ENCODE data around the gene SLC10A2. TPM values are rescaled to one million over a fixed set of nuclear protein-coding genes. Genes with fewer than 3 reads are reported as not detected.

The SLC10A2 gene
- total RNA-seq, 1 experiment from 2014 or later: not detected

DNA sequence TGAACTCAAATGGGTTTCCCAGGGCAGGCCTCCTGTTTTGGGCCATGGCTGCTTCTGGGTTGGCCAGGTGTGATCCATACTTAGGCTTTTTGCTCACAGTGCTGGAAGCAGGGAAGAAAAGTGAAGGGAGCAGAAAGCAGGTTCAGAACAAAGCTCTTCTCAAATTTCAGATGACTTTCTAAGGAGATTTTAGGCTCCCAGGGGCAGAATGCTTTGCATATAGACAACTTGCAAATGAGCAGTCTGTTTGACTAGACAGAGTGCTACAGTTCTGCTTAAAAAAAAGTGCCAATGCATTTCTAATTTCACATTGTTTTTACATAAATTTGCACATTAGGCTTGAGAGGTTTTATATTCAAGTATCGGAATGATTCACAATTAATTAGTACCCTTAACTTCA, 2.6 kb upstream of the SLC10A2 start:
- Histone ChIP-seq H3K9me3 (replicated peaks) (no peaks in the 10 kb centered on the region), H3K36me3 (no peaks in the 10 kb centered on the region), H3K27ac (no peak overlapping the region), H3K4me3 (no peak overlapping the region), H3K27me3 (no peaks in the 10 kb centered on the region), H3K4me1 (no peaks in the 10 kb centered on the region)
- DNase-seq: no peak

DNA sequence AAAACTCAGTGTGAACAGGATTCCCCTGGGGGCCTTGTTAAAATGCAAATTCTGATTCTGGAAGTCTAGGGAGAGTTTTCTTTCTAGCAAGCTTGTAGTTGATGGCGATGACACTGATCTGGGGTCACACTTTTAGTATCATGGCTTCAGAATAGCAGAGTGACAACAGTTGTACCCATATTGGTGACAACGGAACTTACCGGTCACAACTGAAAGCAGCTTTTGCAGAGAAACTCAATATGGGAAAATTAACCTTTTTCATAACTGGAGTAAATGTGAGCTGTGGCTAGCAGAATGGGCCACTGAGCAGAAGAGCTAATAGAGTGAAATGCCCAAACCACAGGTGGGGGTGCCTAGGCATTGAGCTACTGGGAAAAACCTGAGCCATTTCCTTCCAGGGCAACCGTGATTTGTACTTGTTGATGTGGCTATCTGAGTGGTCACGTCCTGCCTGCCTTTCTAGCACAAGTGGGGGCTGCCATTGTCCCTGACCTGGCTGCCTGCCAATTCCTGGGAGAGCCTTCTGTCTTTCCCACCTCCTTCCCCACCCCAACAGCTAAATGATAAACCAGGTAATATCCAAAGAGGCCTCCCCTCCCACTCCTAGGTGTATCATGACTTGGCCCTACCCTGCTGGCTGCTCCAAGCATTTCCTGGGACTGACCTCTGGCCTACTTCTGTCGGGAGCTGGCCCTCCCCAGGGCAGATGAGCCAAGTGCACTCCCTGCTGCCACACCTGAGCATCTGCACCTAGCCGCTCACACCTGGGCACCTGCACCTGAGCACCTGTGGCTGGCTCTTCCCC, 1.7 kb upstream of the SLC10A2 start:
- Histone ChIP-seq H3K27me3 (no peaks in the 10 kb centered on the region), H3K4me3 (no peak overlapping the region), H3K9me3 (replicated peaks) (no peaks in the 10 kb centered on the region), H3K27ac (no peak overlapping the region), H3K36me3 (no peaks in the 10 kb centered on the region), H3K4me1 (no peaks in the 10 kb centered on the region)
- no peak for DNase-seq

DNA sequence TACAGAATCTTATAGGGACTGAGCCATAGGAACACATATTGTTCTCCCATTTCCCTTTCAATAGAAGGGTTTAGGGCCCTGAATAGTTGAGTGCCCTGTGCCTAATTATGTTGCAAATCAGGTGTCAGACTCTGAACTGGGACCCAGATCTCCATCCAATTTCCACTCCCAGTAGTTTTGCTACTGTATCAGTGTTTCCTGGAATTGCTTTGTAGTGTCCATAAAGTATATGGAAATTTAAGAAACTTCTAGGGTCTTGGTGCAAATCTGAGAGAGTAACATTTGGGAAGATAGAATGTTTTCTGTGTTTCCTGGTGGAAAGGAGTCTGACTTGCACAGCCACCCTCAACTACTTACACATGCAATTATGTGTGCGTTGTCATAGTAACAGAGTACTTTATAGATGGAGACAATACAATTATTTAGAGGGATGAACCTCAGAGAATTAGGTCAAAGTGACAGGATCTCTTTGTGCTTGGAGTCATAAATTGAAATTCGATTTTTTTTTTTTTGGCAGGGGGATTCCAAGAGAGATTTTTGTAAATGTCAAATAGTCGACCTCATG, 646 bp upstream of the SLC10A2 start:
- H3K36me3 ChIP-seq: no peaks in the 10 kb centered on the region
- no peaks in the 10 kb centered on the region for H3K4me1 ChIP-seq
- H3K4me3 ChIP-seq: no peak overlapping the region

DNA sequence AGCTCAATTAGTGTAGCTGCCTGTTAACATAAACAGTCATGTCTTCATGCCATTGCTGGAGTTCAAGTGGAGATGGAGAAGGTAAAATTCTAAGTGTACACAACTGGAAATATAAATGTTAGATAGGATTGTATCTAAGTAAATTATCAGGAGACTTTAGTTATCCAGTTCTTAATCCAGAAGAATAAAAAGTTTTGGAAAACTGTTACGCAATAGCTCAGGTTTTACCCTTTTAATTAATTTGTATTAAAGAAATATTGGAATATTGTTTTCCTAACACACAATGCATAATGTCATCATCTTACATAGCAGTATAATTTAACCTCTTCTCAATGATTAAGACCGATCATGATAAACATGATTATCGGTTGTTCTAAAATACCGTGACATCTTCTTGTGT, 2.8 kb downstream of the SLC10A2 start:
- no peaks in the 10 kb centered on the region for H3K27me3 ChIP-seq
- DNase-seq: no peak
- no peaks in the 10 kb centered on the region for H3K36me3 ChIP-seq
- no peaks in the 10 kb centered on the region for H3K4me1 ChIP-seq
- H3K9me3 ChIP-seq (replicated peaks): no peaks in the 10 kb centered on the region
- no peak overlapping the region for H3K4me3 ChIP-seq
- H3K27ac ChIP-seq: no peak overlapping the region

More for the DNA sequence above, 646 bp upstream of the SLC10A2 start:
- Histone ChIP-seq H3K9me3 (replicated peaks) (no peaks in the 10 kb centered on the region), H3K27ac (no peak overlapping the region), H3K27me3 (no peaks in the 10 kb centered on the region)
- DNase-seq: no peak

DNA sequence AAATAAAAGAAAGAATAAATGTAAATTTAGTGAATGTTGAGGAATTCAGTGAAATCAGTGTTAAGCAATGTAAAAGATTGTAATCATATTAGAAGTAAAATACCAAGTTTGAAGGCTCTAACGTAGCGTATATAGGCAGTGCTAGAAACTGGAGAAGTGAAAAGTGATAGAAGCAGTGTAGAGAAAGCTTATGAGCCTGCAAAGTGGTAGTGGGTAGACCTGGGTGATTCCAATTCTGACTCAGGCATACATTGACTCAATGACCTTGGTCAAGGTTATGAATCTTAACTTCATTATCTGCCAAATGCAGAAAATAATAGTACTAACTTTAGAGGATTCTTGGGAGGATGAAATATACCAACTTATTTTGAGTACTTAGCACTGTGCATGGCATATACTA, 4.1 kb downstream of the SLC10A2 start:
- no peak overlapping the region for H3K4me3 ChIP-seq
- no peaks in the 10 kb centered on the region for H3K27me3 ChIP-seq
- DNase-seq: no peak
- no peaks in the 10 kb centered on the region for H3K4me1 ChIP-seq
- no peaks in the 10 kb centered on the region for H3K9me3 ChIP-seq (replicated peaks)
- H3K36me3 ChIP-seq: no peaks in the 10 kb centered on the region
- H3K27ac ChIP-seq: no peak overlapping the region

DNA sequence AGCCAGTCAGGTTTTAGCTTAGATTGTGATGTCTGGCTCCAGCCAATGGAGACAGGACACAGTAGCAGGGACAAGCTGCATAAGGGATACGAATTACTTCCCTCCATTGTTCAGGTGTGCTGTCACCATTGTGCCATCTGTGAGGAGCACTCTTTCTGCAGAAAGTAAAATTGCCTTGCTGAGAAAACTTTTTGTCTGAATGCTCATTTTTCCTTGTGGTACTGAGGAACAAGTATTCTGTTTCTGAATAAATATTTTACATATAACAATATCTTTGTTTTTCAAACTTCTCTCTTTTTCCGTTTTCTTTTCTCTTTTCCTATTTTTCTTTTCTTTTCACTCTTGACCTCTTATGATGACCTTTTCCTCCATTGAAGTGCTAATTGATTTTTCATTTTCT, 10.2 kb downstream of the SLC10A2 start:
- no peaks in the 10 kb centered on the region for H3K36me3 ChIP-seq

DNA sequence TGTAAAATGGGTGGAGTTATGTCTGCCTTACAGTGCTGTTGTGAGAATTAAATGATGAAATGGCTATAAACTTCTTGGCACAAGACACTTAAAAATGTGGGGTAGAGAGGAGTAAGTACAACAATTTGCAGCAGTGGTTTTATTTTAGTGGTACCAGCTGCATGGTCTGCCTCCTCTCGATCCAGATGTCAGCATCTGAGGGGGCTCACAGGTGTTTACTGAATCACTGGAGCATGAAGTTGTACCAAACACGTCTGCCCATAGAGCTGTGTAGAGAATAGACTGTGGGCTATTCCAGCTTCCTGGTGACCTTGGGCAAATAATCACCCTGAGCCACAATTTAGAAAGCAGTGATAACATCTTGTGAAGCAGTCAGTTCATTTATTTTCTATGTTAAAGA, 11.1 kb downstream of the SLC10A2 start:
- Histone ChIP-seq H3K9me3 (replicated peaks) (no peaks in the 10 kb centered on the region; the same call in 1 of the 2 replicates), H3K4me1 (no peaks in the 10 kb centered on the region), H3K27ac (no peak overlapping the region), H3K36me3 (no peaks in the 10 kb centered on the region), H3K4me3 (no peak overlapping the region), H3K27me3 (no peaks in the 10 kb centered on the region)
- no peak for DNase-seq

More for the DNA sequence above, 10.2 kb downstream of the SLC10A2 start:
- Histone ChIP-seq H3K27ac (no peak overlapping the region), H3K4me1 (no peaks in the 10 kb centered on the region), H3K4me3 (no peak overlapping the region), H3K27me3 (no peaks in the 10 kb centered on the region), H3K9me3 (replicated peaks) (no peaks in the 10 kb centered on the region; the same call in 1 of the 2 replicates)
- DNase-seq: no peak

DNA sequence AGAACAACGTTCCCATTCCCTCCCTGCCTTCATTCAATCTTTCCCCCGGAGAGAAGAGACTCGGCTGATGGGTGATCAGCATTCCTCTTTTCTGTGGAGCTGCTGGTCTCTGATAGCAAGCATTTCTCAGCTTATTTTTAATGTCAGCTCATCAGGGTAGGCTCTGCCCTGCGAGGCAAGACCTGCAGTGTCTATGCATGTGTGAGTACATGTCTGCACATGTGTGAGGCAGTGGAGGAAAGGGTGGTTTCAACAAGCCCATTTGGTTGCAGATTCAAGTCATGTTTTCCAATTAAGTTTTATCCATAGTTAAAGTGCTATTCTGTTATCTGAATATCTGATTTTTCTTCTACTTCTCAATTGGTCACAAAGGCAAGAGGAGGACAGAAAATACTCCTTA, 19.5 kb downstream of the SLC10A2 start:
- no peak overlapping the region for H3K27ac ChIP-seq
- no peaks in the 10 kb centered on the region for H3K4me1 ChIP-seq
- H3K9me3 ChIP-seq (replicated peaks): no peaks in the 10 kb centered on the region
- no peak overlapping the region for H3K4me3 ChIP-seq
- H3K27me3 ChIP-seq: no peaks in the 10 kb centered on the region
- no peaks in the 10 kb centered on the region for H3K36me3 ChIP-seq
- DNase-seq: no peak

DNA sequence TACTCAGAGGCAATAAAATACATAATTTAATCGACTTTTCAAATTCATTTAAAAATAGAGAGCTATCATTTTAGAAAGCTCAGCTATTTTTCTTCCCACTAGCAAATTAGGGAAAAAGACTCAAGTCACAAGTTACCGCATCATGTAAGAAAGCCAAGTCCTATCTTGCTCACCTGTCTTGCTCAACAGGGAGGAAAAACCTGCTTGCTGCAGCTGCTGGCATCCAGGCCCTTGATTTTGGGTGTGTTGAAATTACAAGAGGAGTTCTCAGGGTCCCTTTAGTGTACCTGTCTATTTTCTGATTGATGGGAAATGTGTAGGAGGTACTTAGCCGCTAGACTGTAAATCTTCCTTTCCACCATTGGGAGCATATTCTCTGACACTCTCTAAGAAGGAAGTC, 22.2 kb downstream of the SLC10A2 start:
- Histone ChIP-seq H3K4me1 (no peaks in the 10 kb centered on the region), H3K27me3 (no peaks in the 10 kb centered on the region)

DNA sequence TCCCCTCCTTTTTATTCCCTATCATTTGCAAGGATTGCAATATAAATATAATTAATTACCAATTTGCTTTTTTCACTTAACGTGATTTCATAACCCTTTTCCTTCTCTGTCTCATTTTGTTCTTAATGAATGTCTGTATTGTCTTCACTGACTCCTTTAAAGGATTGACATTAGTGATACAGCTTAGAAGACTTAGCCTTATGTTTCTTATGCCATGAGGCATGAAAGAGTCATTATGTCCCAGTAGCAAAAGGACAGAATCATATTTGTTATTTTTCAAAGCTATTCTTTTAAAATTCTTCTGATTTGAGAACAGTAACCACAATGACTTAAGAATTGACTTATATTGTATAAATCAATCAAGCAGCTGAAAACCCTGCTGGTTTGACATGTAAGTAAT, 26.2 kb downstream of the SLC10A2 start:
- DNase-seq: no peak
- H3K4me1 ChIP-seq: no peaks in the 10 kb centered on the region
- no peak overlapping the region for H3K27ac ChIP-seq
- no peaks in the 10 kb centered on the region for H3K9me3 ChIP-seq (replicated peaks)
- no peaks in the 10 kb centered on the region for H3K36me3 ChIP-seq
- H3K4me3 ChIP-seq: no peak overlapping the region
- H3K27me3 ChIP-seq: no peaks in the 10 kb centered on the region

More for the DNA sequence above, 22.2 kb downstream of the SLC10A2 start:
- no peaks in the 10 kb centered on the region for H3K36me3 ChIP-seq
- no peaks in the 10 kb centered on the region for H3K9me3 ChIP-seq (replicated peaks)
- no peak overlapping the region for H3K27ac ChIP-seq
- DNase-seq: no peak
- H3K4me3 ChIP-seq: no peak overlapping the region

DNA sequence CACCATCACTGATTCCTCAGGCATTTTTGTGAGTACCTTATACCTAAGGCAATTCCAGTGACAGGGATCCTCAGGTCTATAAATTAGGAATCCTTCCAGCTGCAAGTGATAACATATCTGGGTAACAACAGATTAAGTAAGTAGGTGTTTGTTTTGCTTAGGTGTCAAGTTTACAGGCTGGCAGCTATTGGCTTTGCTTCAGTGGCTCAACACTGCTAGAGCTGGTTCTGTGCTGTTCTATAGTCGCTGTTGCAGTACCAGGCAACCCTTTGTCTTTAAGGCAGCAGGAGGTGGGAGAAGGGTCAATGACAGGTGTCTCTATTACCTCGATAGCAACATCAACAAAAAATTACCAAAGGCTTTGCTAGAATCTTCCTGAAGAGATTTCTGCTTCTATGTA, 27.0 kb downstream of the SLC10A2 start:
- Histone ChIP-seq H3K4me1 (no peaks in the 10 kb centered on the region), H3K9me3 (replicated peaks) (no peaks in the 10 kb centered on the region), H3K27ac (no peak overlapping the region), H3K4me3 (no peak overlapping the region), H3K27me3 (no peaks in the 10 kb centered on the region), H3K36me3 (no peaks in the 10 kb centered on the region)
- no peak for DNase-seq

DNA sequence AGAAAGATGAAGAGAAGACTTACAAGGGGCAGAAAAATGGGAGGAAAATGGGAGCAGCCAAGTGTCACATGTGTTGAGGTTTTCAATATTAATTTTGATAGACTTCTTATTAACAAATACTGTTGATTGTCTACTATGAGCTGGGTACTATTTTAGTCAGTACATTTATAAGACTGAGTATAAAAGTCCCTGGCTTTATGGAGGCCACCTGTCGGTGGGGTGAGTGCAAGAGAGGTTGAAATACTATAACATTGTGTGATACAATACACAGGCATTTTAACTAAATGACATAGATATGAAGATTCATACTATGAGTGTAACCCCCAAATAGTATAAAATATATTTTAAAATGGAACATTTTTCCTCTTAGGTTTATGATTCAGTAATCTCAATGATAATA, 29.9 kb downstream of the SLC10A2 start:
- no peak for DNase-seq
- Histone ChIP-seq H3K9me3 (replicated peaks) (no peaks in the 10 kb centered on the region), H3K4me3 (no peak overlapping the region), H3K4me1 (no peaks in the 10 kb centered on the region), H3K27me3 (no peaks in the 10 kb centered on the region), H3K36me3 (no peaks in the 10 kb centered on the region), H3K27ac (no peak overlapping the region)

DNA sequence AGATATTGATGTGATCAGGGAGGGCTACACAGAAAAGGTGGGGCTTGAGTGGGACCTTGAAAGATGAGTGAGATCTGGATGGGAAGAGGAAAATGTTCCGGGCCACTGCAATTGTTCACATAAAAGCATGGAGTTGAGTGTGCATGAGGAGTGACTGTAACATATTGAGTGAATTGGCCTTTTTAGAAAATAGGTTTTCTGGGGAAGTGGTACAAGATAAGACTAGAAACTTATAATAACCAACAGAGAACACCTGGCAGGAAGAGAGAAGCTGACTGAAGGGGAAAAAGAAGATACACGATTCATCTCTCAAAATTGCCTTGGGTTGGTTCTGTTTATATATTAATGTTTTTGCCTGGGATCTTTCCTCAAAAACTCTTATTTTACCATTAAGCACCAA, 32.2 kb downstream of the SLC10A2 start:
- no peaks in the 10 kb centered on the region for H3K9me3 ChIP-seq (replicated peaks)
- H3K4me1 ChIP-seq: no peaks in the 10 kb centered on the region
- no peaks in the 10 kb centered on the region for H3K36me3 ChIP-seq
- H3K27ac ChIP-seq: no peak overlapping the region
- H3K27me3 ChIP-seq: no peaks in the 10 kb centered on the region
- H3K4me3 ChIP-seq: no peak overlapping the region
- no peak for DNase-seq

DNA sequence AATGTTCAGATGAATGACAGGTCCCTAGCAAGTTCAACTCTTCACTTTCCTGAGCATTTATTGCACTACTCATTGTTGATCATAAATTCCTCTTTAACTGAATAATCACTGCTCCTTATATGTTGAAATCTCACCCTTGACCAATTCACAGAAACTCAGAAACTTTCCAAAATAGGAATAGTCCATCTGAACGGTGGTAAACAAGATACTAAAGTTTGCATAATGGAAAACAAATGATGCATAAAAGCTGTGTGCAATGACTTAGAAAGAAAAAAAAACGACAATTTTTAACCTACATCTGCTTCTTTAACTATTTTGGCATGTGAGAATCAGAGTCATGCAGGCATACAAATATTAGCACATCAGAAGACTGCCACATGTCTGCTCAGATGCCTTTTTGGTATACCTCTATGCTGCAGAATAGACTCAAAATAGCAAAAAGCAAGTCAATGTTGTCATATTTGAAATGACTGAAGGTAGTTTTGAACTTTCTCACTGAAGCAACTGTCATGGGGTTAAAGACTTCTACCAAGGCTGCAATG, 34.8 kb downstream of the SLC10A2 start:
- Histone ChIP-seq H3K4me3 (no peak overlapping the region), H3K4me1 (no peaks in the 10 kb centered on the region), H3K36me3 (no peaks in the 10 kb centered on the region), H3K9me3 (replicated peaks) (no peaks in the 10 kb centered on the region), H3K27ac (no peak overlapping the region), H3K27me3 (no peaks in the 10 kb centered on the region)
- DNase-seq: no peak

DNA sequence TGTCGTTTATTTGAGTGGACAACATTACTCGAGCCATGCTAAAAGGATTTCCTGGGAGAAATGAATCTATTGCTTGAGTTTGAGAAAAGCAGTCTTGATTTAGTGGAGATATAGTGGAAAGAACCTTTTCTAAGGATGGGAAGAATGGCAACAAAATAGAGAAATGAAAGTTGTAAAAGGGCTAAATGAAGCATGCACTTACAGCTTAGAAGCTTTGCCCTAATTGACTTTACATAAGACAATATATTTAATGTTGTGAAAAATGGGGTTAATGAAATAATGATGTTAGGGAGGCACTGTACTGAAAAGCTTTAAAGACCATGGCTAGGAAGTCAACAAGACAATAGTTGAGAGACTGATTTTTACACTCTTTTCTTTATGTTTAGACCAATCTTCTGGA, 35.4 kb downstream of the SLC10A2 start:
- Histone ChIP-seq H3K9me3 (replicated peaks) (no peaks in the 10 kb centered on the region), H3K36me3 (no peaks in the 10 kb centered on the region), H3K4me1 (no peaks in the 10 kb centered on the region), H3K27me3 (no peaks in the 10 kb centered on the region), H3K4me3 (no peak overlapping the region), H3K27ac (no peak overlapping the region)
- no peak for DNase-seq

DNA sequence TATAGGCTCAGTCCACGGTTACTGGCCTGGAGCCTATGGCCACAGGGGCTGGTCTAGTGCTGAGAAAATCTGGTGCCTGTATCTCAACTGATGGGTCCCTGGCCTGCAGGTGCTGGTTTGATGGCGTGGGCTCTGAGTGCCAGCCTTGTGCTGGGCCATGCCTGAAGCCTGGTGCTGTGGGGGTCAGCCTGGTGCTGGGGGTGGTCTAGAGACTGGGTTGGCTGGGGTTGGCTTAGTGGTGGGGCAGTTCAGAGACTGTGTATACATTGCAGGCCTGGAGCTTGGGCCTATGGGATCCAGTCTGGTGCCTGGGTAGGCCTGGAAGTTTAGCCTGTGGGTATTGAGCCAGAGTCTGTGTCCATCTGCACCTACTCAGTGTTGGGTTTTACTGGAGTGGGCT, 36.4 kb downstream of the SLC10A2 start:
- Histone ChIP-seq H3K4me1 (no peaks in the 10 kb centered on the region), H3K9me3 (replicated peaks) (no peaks in the 10 kb centered on the region)

More for the DNA sequence above, 36.4 kb downstream of the SLC10A2 start:
- Histone ChIP-seq H3K36me3 (no peaks in the 10 kb centered on the region), H3K4me3 (no peak overlapping the region), H3K27me3 (no peaks in the 10 kb centered on the region), H3K27ac (no peak overlapping the region)
- no peak for DNase-seq
